ENCODE results near the gene IKZF1. TPM values are rescaled to one million over a fixed set of nuclear protein-coding genes. Genes with fewer than 3 reads are reported as not detected.

IKZF1 gene
- total and polyA plus RNA-seq, 9 of the 15 experiments (the other 6 are each of a cell fraction or from before 2014, with no cell fraction given): 12.6 to 85.3 (median 44.7) TPM

GRCh38 chr7:50355817-50356178, 51.3 kb downstream of the IKZF1 start (continued):
- no peak for TF ChIP-seq RFX1 (IDR thresholded peaks at IDR 0.05)
- no peak for TF ChIP-seq GTF2A2 (tag; IDR thresholded peaks at IDR 0.05)
- TF ChIP-seq ZNF77 (CRISPR knock-in tag; IDR thresholded peaks at IDR 0.05): no peak
- TF ChIP-seq ELF4 (CRISPR knock-in tag; IDR thresholded peaks at IDR 0.05): no peak
- TF ChIP-seq ATF1 (CRISPR knock-in tag; IDR thresholded peaks at IDR 0.05): no peak
- no peak for TF ChIP-seq ATF1 (tag; IDR thresholded peaks at IDR 0.05)
- TF ChIP-seq LCOR (CRISPR knock-in tag; IDR thresholded peaks at IDR 0.05): peak; percentile 65; the same call in 1 of the 2 replicates
- TF ChIP-seq ZNF696 (CRISPR knock-in tag; conservative IDR thresholded peaks at IDR 0.05): no peak
- TF ChIP-seq RFX5 (IDR thresholded peaks at IDR 0.05; ENCODE audit: low read depth, low read length): no peak
- TF ChIP-seq TRIM24 (IDR thresholded peaks at IDR 0.05): peak in 1 of 2 experiments; percentile 46; a peak in 2 of 4 replicates
- TF ChIP-seq GTF2E2 (tag; IDR thresholded peaks at IDR 0.05): no peak
- TF ChIP-seq ZNF318 (IDR thresholded peaks at IDR 0.05; ENCODE audit: borderline replicate concordance in 1 of 2, low read depth in 1 of 2): no peak
- no peak for TF ChIP-seq ETV5 (CRISPR knock-in tag; IDR thresholded peaks at IDR 0.05; ENCODE audit: low read depth)
- TF ChIP-seq BACH1 (tag; IDR thresholded peaks at IDR 0.05): no peak
- TF ChIP-seq SPI1 (IDR thresholded peaks at IDR 0.05; ENCODE audit: borderline replicate concordance, low read depth, low read length): no peak
- no peak for TF ChIP-seq STAT5B (CRISPR knock-in tag; IDR thresholded peaks at IDR 0.05)
- no peak for TF ChIP-seq HMG20A (CRISPR knock-in tag; conservative IDR thresholded peaks at IDR 0.05)
- no peak for TF ChIP-seq RUNX1 (IDR thresholded peaks at IDR 0.05; ENCODE audit: low read depth)
- TF ChIP-seq ETV6 (IDR thresholded peaks at IDR 0.05; ENCODE audit: borderline replicate concordance in 1 of 2, low read depth in 2 of 2, low read length in 1 of 2): no peak
- TF ChIP-seq ETV6 (CRISPR knock-in tag; IDR thresholded peaks at IDR 0.05; ENCODE audit: borderline replicate concordance): no peak
- no peak for TF ChIP-seq IFI16 (CRISPR knock-in tag; IDR thresholded peaks at IDR 0.05)
- TF ChIP-seq MTF1 (CRISPR knock-in tag; IDR thresholded peaks at IDR 0.05; ENCODE audit: borderline replicate concordance): no peak
- TF ChIP-seq ZNF717 (CRISPR knock-in tag; IDR thresholded peaks at IDR 0.05): no peak
- TF ChIP-seq KDM4B (IDR thresholded peaks at IDR 0.05; ENCODE audit: borderline replicate concordance in 2 of 2, low read depth in 1 of 2): no peak
- no peak for TF ChIP-seq ZNF780A (CRISPR knock-in tag; IDR thresholded peaks at IDR 0.05)
- TF ChIP-seq FOXK2 (conservative IDR thresholded peaks at IDR 0.05 in 1 of 2, IDR thresholded peaks at IDR 0.05 in 1 of 2; ENCODE audit: low read depth in 2 of 2): no peak
